CD14-positive monocyte (primary cell): ENCODE measurements around the gene CUEDC1. TPM values are rescaled to one million over a fixed set of nuclear protein-coding genes. Genes with fewer than 3 reads are reported as not detected.

Experiments used
- DNase-seq, 3 donors: peaks; one replicate each; pipeline ENCODE4 v3.0.0-alpha.2; 2011 to 2022
- H2AFZ ChIP-seq: 2 replicates; pipeline ENCODE4 v1.6.0; 2012; ENCODE audit warnings: mild to moderate bottlenecking, low read depth, low read length, inconsistent platforms; ENCODE audit not compliant: insufficient read depth, poor library complexity, severe bottlenecking
- H3K27ac ChIP-seq, 2 donors: 1 replicate in 1 of 2; 2 replicates in 1 of 2; pipeline ENCODE4 v1.5.1; 2012 to 2013; ENCODE audit warnings: low read length in 2 of 2, control low read depth in 1 of 2, inconsistent platforms in 1 of 2, low read depth in 1 of 2, mild to moderate bottlenecking in 1 of 2
- H3K27me3 ChIP-seq, 2 donors: one replicate each; pipeline versions ENCODE4 v1.6.0 to v1.6.1; 2011 to 2013; ENCODE audit warnings: low read length in 2 of 2; ENCODE audit not compliant: control insufficient read depth in 2 of 2, insufficient read depth in 2 of 2
- H3K36me3 ChIP-seq, 2 donors: replicated peaks in 1 of 2; 1 replicate in 1 of 2; 2 replicates in 1 of 2; pipeline versions ENCODE4 v1.5.1 to v1.6.1; 2012 to 2013; ENCODE audit warnings: low read length in 2 of 2, control low read depth in 1 of 2, inconsistent platforms in 1 of 2, mild to moderate bottlenecking in 1 of 2; ENCODE audit not compliant: insufficient read depth in 2 of 2, control insufficient read depth in 1 of 2
- H3K4me1 ChIP-seq, 2 donors: 1 replicate in 1 of 2; 2 replicates in 1 of 2; pipeline versions ENCODE4 v1.5.1 to v1.6.1; 2012 to 2013; ENCODE audit warnings: low read length in 2 of 2, control low read depth in 1 of 2, inconsistent platforms in 1 of 2, mild to moderate bottlenecking in 1 of 2, moderate library complexity in 1 of 2; ENCODE audit not compliant: insufficient read depth in 2 of 2, control insufficient read depth in 1 of 2
- H3K4me2 ChIP-seq: replicated peaks from 2 replicates; pipeline ENCODE3; 2012; ENCODE audit warnings: low read length, moderate library complexity, mild to moderate bottlenecking; ENCODE audit not compliant: poor library complexity, severe bottlenecking; ENCODE audit errors: extremely low read depth
- H3K4me3 ChIP-seq, 3 experiments: fragments of 200-600 bp in 1 of 3; sonication (generic) in 1 of 3; replicated peaks in 1 of 3; 1 replicate in 2 of 3; 2 replicates in 1 of 3; pipeline ENCODE4 v1.5.1; 2011 to 2013; ENCODE audit warnings: low read length in 3 of 3, mild to moderate bottlenecking in 3 of 3, control low read depth in 2 of 3, low read depth in 2 of 3, inconsistent platforms in 1 of 3, moderate library complexity in 1 of 3
- H3K79me2 ChIP-seq: 2 replicates; pipeline ENCODE4 v1.6.0; 2012; ENCODE audit warnings: mild to moderate bottlenecking, control low read depth, inconsistent platforms, low read length, moderate library complexity; ENCODE audit not compliant: insufficient read depth
- H3K9ac ChIP-seq: 2 replicates; pipeline ENCODE4 v1.6.0; 2017; ENCODE audit warnings: low read length, mild to moderate bottlenecking; ENCODE audit not compliant: insufficient read depth, poor library complexity, severe bottlenecking
- H3K9me3 ChIP-seq, 2 donors: replicated peaks in 1 of 2; 1 replicate in 1 of 2; 2 replicates in 1 of 2; pipeline versions ENCODE4 v1.5.1 to v1.6.1; 2012 to 2013; ENCODE audit warnings: low read length in 2 of 2, control low read depth in 1 of 2; ENCODE audit not compliant: control insufficient read depth in 1 of 2, insufficient read depth in 1 of 2
- H4K20me1 ChIP-seq: 2 replicates; pipeline ENCODE4 v1.6.0; 2012; ENCODE audit warnings: mild to moderate bottlenecking, low read length, control low read depth, moderate library complexity; ENCODE audit not compliant: insufficient read depth
- H3K27ac Mint-ChIP-seq, 7 donors: one replicate each; pipeline ENCODE4 v1.8.0; 2020; ENCODE audit warnings: mild to moderate bottlenecking in 7 of 7, mixed read lengths in 7 of 7, moderate library complexity in 6 of 7, inconsistent platforms in 2 of 7
- H3K27me3 Mint-ChIP-seq, 3 donors: one replicate each; pipeline ENCODE4 v1.8.0; 2021 to 2022; ENCODE audit warnings: low read depth in 3 of 3, mild to moderate bottlenecking in 3 of 3, mixed read lengths in 3 of 3, moderate library complexity in 3 of 3, inconsistent platforms in 1 of 3
- H3K36me3 Mint-ChIP-seq, 2 donors: one replicate each; pipeline ENCODE4 v1.8.0; 2020; ENCODE audit warnings: mixed read lengths in 2 of 2, inconsistent platforms in 1 of 2, mild to moderate bottlenecking in 1 of 2
- H3K4me1 Mint-ChIP-seq: one replicate; pipeline ENCODE4 v1.8.0; 2020; ENCODE audit warnings: mild to moderate bottlenecking, mixed read lengths
- H3K4me3 Mint-ChIP-seq, 2 donors: one replicate each; pipeline ENCODE4 v1.8.0; 2020; ENCODE audit warnings: mild to moderate bottlenecking in 2 of 2, mixed read lengths in 2 of 2, moderate library complexity in 1 of 2
- H3K9me3 Mint-ChIP-seq, 7 donors: one replicate each; pipeline ENCODE4 v1.8.0; 2020 to 2022; ENCODE audit warnings: mixed read lengths in 7 of 7, mild to moderate bottlenecking in 6 of 7, moderate library complexity in 6 of 7, inconsistent platforms in 2 of 7
- whole genome bisulfite sequencing: methylation state at CpG from one replicate; pipeline ENCODE4 v1.1.5; 2013; ENCODE audit warnings: missing lambda C conversion rate; ENCODE audit not compliant: insufficient coverage; 5-methylcytosine and 5-hydroxymethylcytosine counted together
- intact Hi-C, 2 donors: fragments of 100-400 bp; cut with micrococcal nuclease; formaldehyde crosslinking; loops; one replicate each; pipeline versions ENCODE4 v1.15.0 to v1.15.1; 2023
- polyA plus RNA-seq, 3 donors: library from polyadenylated mRNA; depleted of rRNA in 1 of 3; unstranded in 2 of 3; stranded (reverse) in 1 of 3; fragments of 300-500 nt in 2 of 3; fragments of >200 nt in 1 of 3; fragmentation: Illumina TruSeq in 2 of 3; gene quantifications; 1 replicate in 2 of 3; 2 replicates in 1 of 3; pipeline ENCODE4 v1.2.3, GENCODE V29; 2012 to 2021
- TF ChIP-seq, protein P1 (sequence below): fragments of 200-600 bp; IDR thresholded peaks from one replicate; pipeline ENCODE4 v1.8.0; 2022; ENCODE audit warnings: antibody characterized with exemption, mild to moderate bottlenecking

Gene CUEDC1
- polyA plus RNA-seq, 3 donors = 4.2 to 31.0 (median 4.3) TPM

DNA sequence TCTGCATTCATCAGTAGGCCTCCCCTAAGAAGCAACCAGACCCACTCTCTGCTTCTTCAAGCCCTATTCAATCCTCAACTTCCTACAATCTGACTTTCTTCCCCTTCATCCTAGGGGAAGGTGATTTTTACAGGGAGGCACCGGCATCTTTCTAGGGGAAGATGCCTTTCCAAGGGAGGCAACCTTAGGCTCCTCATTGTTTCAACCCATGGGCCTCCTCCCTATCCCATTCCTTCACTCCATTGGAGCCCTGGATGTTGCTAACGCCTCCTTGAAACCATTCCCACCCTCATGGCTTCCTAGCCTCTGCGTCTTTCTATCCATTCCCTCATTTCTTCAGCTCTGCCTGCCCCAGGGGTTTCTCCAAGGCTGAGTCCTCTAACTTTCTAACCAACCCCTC is 2.7 kb upstream of the CUEDC1 start:
- Histone ChIP-seq H3K79me2 (peaks cover 8% of the 10 kb centered on the region), H3K27me3 (peaks cover 10 to 31% of the 10 kb centered on the region in 2 donors), H2AFZ (no peak overlapping the region), H3K36me3 (no peaks in the 10 kb centered on the region), H3K4me1 (peaks cover 17 to 30% of the 10 kb centered on the region in 2 donors), H3K9ac (no peak overlapping the region), H3K4me3 (no peak overlapping the region), H4K20me1 (no peaks in the 10 kb centered on the region), H3K27ac (no peak overlapping the region), H3K4me2 (no peak overlapping the region), H3K9me3 (no peaks in the 10 kb centered on the region)
- TF ChIP-seq, protein P1, sequence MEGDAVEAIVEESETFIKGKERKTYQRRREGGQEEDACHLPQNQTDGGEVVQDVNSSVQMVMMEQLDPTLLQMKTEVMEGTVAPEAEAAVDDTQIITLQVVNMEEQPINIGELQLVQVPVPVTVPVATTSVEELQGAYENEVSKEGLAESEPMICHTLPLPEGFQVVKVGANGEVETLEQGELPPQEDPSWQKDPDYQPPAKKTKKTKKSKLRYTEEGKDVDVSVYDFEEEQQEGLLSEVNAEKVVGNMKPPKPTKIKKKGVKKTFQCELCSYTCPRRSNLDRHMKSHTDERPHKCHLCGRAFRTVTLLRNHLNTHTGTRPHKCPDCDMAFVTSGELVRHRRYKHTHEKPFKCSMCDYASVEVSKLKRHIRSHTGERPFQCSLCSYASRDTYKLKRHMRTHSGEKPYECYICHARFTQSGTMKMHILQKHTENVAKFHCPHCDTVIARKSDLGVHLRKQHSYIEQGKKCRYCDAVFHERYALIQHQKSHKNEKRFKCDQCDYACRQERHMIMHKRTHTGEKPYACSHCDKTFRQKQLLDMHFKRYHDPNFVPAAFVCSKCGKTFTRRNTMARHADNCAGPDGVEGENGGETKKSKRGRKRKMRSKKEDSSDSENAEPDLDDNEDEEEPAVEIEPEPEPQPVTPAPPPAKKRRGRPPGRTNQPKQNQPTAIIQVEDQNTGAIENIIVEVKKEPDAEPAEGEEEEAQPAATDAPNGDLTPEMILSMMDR = no peak
- no peak for DNase-seq
- Mint-ChIP-seq H3K4me3 (peak overlapping the region in 1 of 2 donors; percentile 36), H3K9me3 (peaks cover 0 to 6% (median 1%) of the 10 kb centered on the region in 7 donors), H3K4me1 (peaks cover 30% of the 10 kb centered on the region), H3K36me3 (peaks cover 8 to 14% of the 10 kb centered on the region in 2 donors), H3K27me3 (peaks cover 35 to 47% (median 42%) of the 10 kb centered on the region in 3 donors), H3K27ac (no peak overlapping the region)
- 83% methylated on average over 1 of the region's 3 CpGs for WGBS
- intact Hi-C loops = loop anchor here in 1 of 2 donors (5.0 kb wide), 1 partner anchor 66 kb away; no protein-coding TSS in a partner anchor

DNA sequence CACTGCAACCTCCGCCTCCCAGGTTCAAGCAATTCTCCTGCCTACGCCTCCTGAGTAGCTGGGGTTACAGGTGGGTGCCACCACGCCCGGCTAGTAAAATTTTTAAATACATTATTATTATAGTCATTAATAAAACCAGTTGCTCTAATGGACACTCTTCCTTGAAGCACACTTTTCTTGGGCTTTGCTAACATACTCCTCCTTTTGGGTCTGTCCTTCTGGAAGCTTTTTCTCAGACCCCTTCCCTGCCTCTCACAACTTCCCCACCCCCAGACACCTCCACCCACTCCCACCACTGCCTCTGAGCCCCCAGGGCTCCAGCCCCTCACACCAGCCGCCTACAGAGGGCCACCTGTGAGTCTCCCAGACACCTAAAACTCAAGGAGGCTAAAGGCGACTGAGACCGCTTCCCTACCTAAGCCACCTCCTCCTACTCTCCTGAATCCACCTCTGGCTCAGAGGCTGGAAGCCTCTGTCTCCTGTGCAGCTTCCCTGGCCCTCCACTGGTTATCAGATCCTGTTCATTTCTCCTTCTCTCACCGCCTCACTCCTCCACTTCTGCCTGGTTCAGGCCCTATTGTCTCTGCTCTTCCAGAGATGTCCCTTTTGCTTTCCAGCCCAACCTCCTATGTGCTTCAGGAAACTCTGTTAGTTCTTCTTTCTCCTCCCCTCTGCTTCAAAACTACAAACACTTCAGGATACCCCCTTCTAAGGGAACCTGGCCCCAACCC is 2.1 kb upstream of the CUEDC1 start:
- H3K4me1 ChIP-seq = peaks cover 21 to 36% of the 10 kb centered on the region in 2 donors
- H3K4me2 ChIP-seq = no peak overlapping the region
- no peak overlapping the region for H3K27ac Mint-ChIP-seq
- H3K9me3 ChIP-seq = no peaks in the 10 kb centered on the region
- H3K27me3 Mint-ChIP-seq = peaks cover 35 to 47% (median 42%) of the 10 kb centered on the region in 3 donors
- no peaks in the 10 kb centered on the region for H4K20me1 ChIP-seq
- TF ChIP-seq, protein P1 = no peak
- H3K27me3 ChIP-seq = peaks cover 10 to 31% of the 10 kb centered on the region in 2 donors
- WGBS = 91% methylated on average over 4 of the region's 8 CpGs
- DNase-seq = no peak
- H3K27ac ChIP-seq = no peak overlapping the region
- intact Hi-C loops = loop anchor here in 1 of 2 donors (5.0 kb wide), 1 partner anchor 65 kb away; no protein-coding TSS in a partner anchor
- no peak overlapping the region for H3K4me3 ChIP-seq
- peaks cover 8 to 17% of the 10 kb centered on the region in 2 donors for H3K36me3 Mint-ChIP-seq
- H3K79me2 ChIP-seq = peaks cover 11% of the 10 kb centered on the region
- H3K9ac ChIP-seq = no peak overlapping the region
- H3K4me3 Mint-ChIP-seq = peak overlapping the region in 1 of 2 donors; percentile 66
- H3K4me1 Mint-ChIP-seq = peaks cover 35% of the 10 kb centered on the region
- peaks cover 0 to 9% (median 1%) of the 10 kb centered on the region in 7 donors for H3K9me3 Mint-ChIP-seq
- H2AFZ ChIP-seq = no peak overlapping the region
- no peaks in the 10 kb centered on the region for H3K36me3 ChIP-seq
